Measurements from ENCODE around the gene EPHB2. TPM values are rescaled to one million over a fixed set of nuclear protein-coding genes. Genes with fewer than 3 reads are reported as not detected.

Gene EPHB2
- total RNA-seq, 2 experiments from 2014 or later, result 0.08 TPM; not detected in 1

DNA sequence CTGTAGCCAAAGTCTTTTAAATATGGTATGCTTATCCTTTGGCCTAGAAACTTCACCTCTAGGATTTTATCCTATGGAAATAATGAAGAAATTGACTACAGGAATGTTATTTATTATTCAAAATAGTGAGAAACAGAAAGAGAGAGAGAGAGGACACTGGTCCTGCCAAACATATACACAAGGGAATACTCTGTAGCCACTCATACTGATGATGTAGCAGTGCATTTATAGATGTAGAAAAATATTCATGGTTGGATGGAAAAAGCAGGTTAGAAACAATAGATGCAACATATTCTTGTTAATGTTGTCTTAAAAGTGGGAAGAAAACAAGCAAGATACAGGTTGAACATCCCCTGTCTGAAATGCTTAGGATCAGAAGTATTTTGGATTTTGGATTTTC lies 22.2 kb upstream of the EPHB2 start:
- no peak for ATAC-seq (ENCODE audit: poor library complexity)
- POLR2A ChIA-PET, result no interaction called here
- TF ChIP-seq CTCF (IDR thresholded peaks at IDR 0.05), result no peak
- Histone ChIP-seq H3K4me1 (ENCODE audit: insufficient read depth, low read length) (no peaks in the 10 kb centered on the region), H3K27me3 (ENCODE audit: control insufficient read depth in 1 of 2, insufficient read depth in 2 of 2, low read length in 2 of 2) (peaks cover 4% of the 10 kb centered on the region in 2 experiments), H3K36me3 (ENCODE audit: insufficient read depth, low read length) (no peaks in the 10 kb centered on the region), H3K4me3 (ENCODE audit: low read length) (no peak overlapping the region), H3K9me3 (ENCODE audit: control insufficient read depth in 1 of 2, insufficient read depth in 1 of 2, low read length in 2 of 2) (no peaks in the 10 kb centered on the region), H3K27ac (ENCODE audit: low read depth in 1 of 2, low read length in 2 of 2) (no peak overlapping the region)
- Mint-ChIP-seq H3K4me3 (no peak overlapping the region), H3K27me3 (peaks cover 38% of the 10 kb centered on the region), H3K4me1 (ENCODE audit: low read depth) (no peaks in the 10 kb centered on the region), H3K36me3 (ENCODE audit: low read depth) (no peaks in the 10 kb centered on the region), H3K9me3 (no peaks in the 10 kb centered on the region), H3K27ac (no peak overlapping the region)
- intact Hi-C loops (cut with DNase I, micrococcal nuclease), result no loop called here
- DNase-seq, result no peak
- CTCF ChIA-PET, result no interaction called here

GRCh38 chr1:22689505-22689904 lies 21.1 kb upstream of the EPHB2 start:
- Mint-ChIP-seq H3K36me3 (ENCODE audit: low read depth) (no peaks in the 10 kb centered on the region), H3K4me3 (no peak overlapping the region), H3K4me1 (ENCODE audit: low read depth) (no peaks in the 10 kb centered on the region), H3K9me3 (no peaks in the 10 kb centered on the region), H3K27me3 (peaks cover 35% of the 10 kb centered on the region), H3K27ac (no peak overlapping the region)
- no peak overlapping the region for H3K4me3 ChIP-seq (ENCODE audit: low read length)
- ATAC-seq (ENCODE audit: poor library complexity) (no peak), DNase-seq (no peak)
- ChIA-PET CTCF (no interaction called here), POLR2A (no interaction called here)
- intact Hi-C loops (cut with DNase I, micrococcal nuclease), result no loop called here
- no peak for TF ChIP-seq CTCF (IDR thresholded peaks at IDR 0.05)
- H3K4me1 ChIP-seq (ENCODE audit: insufficient read depth, low read length), result no peaks in the 10 kb centered on the region
- H3K27me3 ChIP-seq (ENCODE audit: control insufficient read depth in 1 of 2, insufficient read depth in 2 of 2, low read length in 2 of 2), result peaks cover 4% of the 10 kb centered on the region in 2 experiments
- H3K27ac ChIP-seq (ENCODE audit: low read depth in 1 of 2, low read length in 2 of 2), result no peak overlapping the region
- no peaks in the 10 kb centered on the region for H3K9me3 ChIP-seq (ENCODE audit: control insufficient read depth in 1 of 2, insufficient read depth in 1 of 2, low read length in 2 of 2)
- no peaks in the 10 kb centered on the region for H3K36me3 ChIP-seq (ENCODE audit: insufficient read depth, low read length)

- POLR2A ChIA-PET, result no interaction called here
- peaks cover 4% of the 10 kb centered on the region in 2 experiments for H3K27me3 ChIP-seq (ENCODE audit: control insufficient read depth in 1 of 2, insufficient read depth in 2 of 2, low read length in 2 of 2)
- H3K4me1 ChIP-seq (ENCODE audit: insufficient read depth, low read length), result no peaks in the 10 kb centered on the region
- H3K27ac ChIP-seq (ENCODE audit: low read depth in 1 of 2, low read length in 2 of 2), result no peak overlapping the region
- H3K4me3 Mint-ChIP-seq, result no peak overlapping the region
- no peak overlapping the region for H3K27ac Mint-ChIP-seq
- CTCF ChIA-PET, result interaction anchor here (1.4 kb wide), 1 partner anchor 14 kb away, joined by 4 read pairs; no protein-coding TSS in a partner anchor
- TF ChIP-seq CTCF (IDR thresholded peaks at IDR 0.05), result no peak
- ATAC-seq (ENCODE audit: poor library complexity) (no peak), DNase-seq (no peak)
- H3K4me1 Mint-ChIP-seq (ENCODE audit: low read depth), result no peaks in the 10 kb centered on the region
- no peaks in the 10 kb centered on the region for H3K36me3 Mint-ChIP-seq (ENCODE audit: low read depth)
- H3K4me3 ChIP-seq (ENCODE audit: low read length), result no peak overlapping the region
- no peaks in the 10 kb centered on the region for H3K9me3 ChIP-seq (ENCODE audit: control insufficient read depth in 1 of 2, insufficient read depth in 1 of 2, low read length in 2 of 2)
- no peaks in the 10 kb centered on the region for H3K36me3 ChIP-seq (ENCODE audit: insufficient read depth, low read length)
- no peaks in the 10 kb centered on the region for H3K9me3 Mint-ChIP-seq
- intact Hi-C loops (cut with DNase I, micrococcal nuclease), result no loop called here
- peaks cover 26% of the 10 kb centered on the region for H3K27me3 Mint-ChIP-seq
Observed at GRCh38 chr1:22691031-22691753, 19.4 kb upstream of the EPHB2 start.
